Loucy (cell line): ENCODE measurements around the gene PET100.

Source experiments
- H2AFZ ChIP-seq: fragments of 200-600 bp; sonication (generic); 2 replicates; pipeline ENCODE4 v1.6.0; 2016; ENCODE audit warnings: antibody characterized with exemption, mild to moderate bottlenecking, low read length, moderate library complexity
- H3F3A ChIP-seq: fragments of 200-600 bp; 2 replicates; pipeline ENCODE4 v1.6.0; 2016; ENCODE audit warnings: antibody characterized with exemption, low read depth, mild to moderate bottlenecking
- H3K27me3 ChIP-seq: fragments of 200-600 bp; sonication (generic); 2 replicates; pipeline ENCODE4 v1.6.1; 2014; ENCODE audit warnings: low read length, mild to moderate bottlenecking; ENCODE audit not compliant: insufficient read depth, poor library complexity, severe bottlenecking
- H3K36me3 ChIP-seq: fragments of 200-600 bp; sonication (generic); 2 replicates; pipeline ENCODE4 v1.6.1; 2016; ENCODE audit warnings: low read length; ENCODE audit not compliant: insufficient read depth
- H3K4me1 ChIP-seq: fragments of 200-600 bp; sonication (generic); 2 replicates; pipeline ENCODE4 v1.5.1; 2014; ENCODE audit warnings: low read length, mild to moderate bottlenecking; ENCODE audit not compliant: insufficient read depth, poor library complexity, severe bottlenecking
- H3K4me2 ChIP-seq: fragments of 200-600 bp; sonication (generic); 2 replicates; pipeline ENCODE4 v1.6.0; 2014; ENCODE audit warnings: antibody characterized with exemption, low read length, low read depth, mild to moderate bottlenecking; ENCODE audit not compliant: poor library complexity, severe bottlenecking
- H3K4me3 ChIP-seq: fragments of 200-600 bp; sonication (generic); 2 replicates; pipeline ENCODE4 v1.5.1; 2014; ENCODE audit warnings: low read length, mild to moderate bottlenecking, mixed read lengths; ENCODE audit not compliant: poor library complexity, severe bottlenecking
- H3K79me2 ChIP-seq: fragments of 200-600 bp; sonication (generic); 2 replicates; pipeline ENCODE4 v1.6.1; 2014; ENCODE audit warnings: low read length; ENCODE audit not compliant: insufficient read depth
- H3K9ac ChIP-seq: fragments of 200-600 bp; sonication (generic); 2 replicates; pipeline ENCODE4 v1.6.0; 2014; ENCODE audit warnings: mild to moderate bottlenecking, low read depth, low read length, moderate library complexity; ENCODE audit not compliant: poor library complexity, severe bottlenecking
- H3K9me2 ChIP-seq: fragments of 200-600 bp; sonication (generic); replicated peaks from 2 replicates; pipeline ENCODE4 v1.6.1; 2016; ENCODE audit warnings: low read depth, low read length, mixed read lengths
- H3K9me3 ChIP-seq: fragments of 200-600 bp; sonication (generic); 2 replicates; pipeline ENCODE4 v1.6.1; 2014; ENCODE audit warnings: mild to moderate bottlenecking, antibody characterized with exemption, low read length, low read depth; ENCODE audit not compliant: insufficient read depth
- H4K20me1 ChIP-seq: fragments of 200-600 bp; sonication (generic); 2 replicates; pipeline ENCODE4 v1.6.0; 2014; ENCODE audit warnings: antibody characterized with exemption, low read length, mild to moderate bottlenecking; ENCODE audit not compliant: insufficient read depth, poor library complexity, severe bottlenecking
- EZH2phosphoT487 ChIP-seq: fragments of 200-600 bp; IDR thresholded peaks from 2 replicates; pipeline ENCODE4 v1.6.1; 2018; ENCODE audit warnings: antibody characterized with exemption, mild to moderate bottlenecking, moderate library complexity, borderline replicate concordance
- TF ChIP-seq, protein P1 (sequence below): fragments of 200-600 bp; sonication (generic); conservative IDR thresholded peaks from 2 replicates; pipeline ENCODE4 v1.5.1; 2014; ENCODE audit warnings: mild to moderate bottlenecking, antibody characterized with exemption, low read length

The PET100 gene

DNA sequence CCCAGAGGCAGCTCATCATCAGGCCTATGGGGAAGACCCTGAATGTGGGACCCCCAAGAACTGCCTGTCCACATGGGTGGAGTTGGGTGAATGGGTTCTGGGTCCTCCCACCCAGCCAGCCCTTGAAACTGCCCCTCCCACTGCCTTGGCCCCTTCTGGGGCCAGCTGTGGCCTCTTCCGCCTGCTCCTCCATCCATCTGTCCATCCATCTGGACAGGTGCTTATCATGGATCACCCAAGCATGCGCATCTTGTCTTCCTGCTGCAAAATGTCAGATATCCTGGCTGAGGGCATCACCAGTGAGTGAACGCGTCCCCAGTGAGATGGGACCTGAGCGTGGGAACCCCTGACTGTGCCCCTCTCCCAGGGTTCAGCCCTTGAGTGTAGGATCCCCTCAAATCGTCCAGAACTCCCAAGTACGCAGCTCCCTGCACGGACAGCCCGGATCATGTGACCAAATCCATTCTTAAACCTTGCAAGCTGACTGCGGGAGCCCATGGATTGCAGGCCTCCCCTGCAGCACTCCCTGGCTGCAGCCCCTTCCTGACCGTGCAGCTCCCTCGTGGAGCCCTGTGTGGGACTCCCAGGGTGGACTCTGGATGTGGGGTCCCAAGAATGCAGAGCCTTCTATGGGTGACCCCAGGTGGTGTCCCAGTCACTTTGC lies 9.3 kb downstream of the PET100 start:
- Histone ChIP-seq H2AFZ (no peak overlapping the region), H3K4me3 (no peak overlapping the region), H3K9me2 (no peaks in the 10 kb centered on the region), H3K4me1 (no peaks in the 10 kb centered on the region), H3K27me3 (no peaks in the 10 kb centered on the region), H4K20me1 (no peaks in the 10 kb centered on the region), H3F3A (no peaks in the 10 kb centered on the region), H3K9me3 (no peaks in the 10 kb centered on the region), H3K4me2 (no peak overlapping the region), H3K36me3 (no peaks in the 10 kb centered on the region), H3K79me2 (no peaks in the 10 kb centered on the region), H3K9ac (no peak overlapping the region)
- no peak for TF ChIP-seq EZH2phosphoT487
- TF ChIP-seq, protein P1, sequence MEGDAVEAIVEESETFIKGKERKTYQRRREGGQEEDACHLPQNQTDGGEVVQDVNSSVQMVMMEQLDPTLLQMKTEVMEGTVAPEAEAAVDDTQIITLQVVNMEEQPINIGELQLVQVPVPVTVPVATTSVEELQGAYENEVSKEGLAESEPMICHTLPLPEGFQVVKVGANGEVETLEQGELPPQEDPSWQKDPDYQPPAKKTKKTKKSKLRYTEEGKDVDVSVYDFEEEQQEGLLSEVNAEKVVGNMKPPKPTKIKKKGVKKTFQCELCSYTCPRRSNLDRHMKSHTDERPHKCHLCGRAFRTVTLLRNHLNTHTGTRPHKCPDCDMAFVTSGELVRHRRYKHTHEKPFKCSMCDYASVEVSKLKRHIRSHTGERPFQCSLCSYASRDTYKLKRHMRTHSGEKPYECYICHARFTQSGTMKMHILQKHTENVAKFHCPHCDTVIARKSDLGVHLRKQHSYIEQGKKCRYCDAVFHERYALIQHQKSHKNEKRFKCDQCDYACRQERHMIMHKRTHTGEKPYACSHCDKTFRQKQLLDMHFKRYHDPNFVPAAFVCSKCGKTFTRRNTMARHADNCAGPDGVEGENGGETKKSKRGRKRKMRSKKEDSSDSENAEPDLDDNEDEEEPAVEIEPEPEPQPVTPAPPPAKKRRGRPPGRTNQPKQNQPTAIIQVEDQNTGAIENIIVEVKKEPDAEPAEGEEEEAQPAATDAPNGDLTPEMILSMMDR: no peak

DNA sequence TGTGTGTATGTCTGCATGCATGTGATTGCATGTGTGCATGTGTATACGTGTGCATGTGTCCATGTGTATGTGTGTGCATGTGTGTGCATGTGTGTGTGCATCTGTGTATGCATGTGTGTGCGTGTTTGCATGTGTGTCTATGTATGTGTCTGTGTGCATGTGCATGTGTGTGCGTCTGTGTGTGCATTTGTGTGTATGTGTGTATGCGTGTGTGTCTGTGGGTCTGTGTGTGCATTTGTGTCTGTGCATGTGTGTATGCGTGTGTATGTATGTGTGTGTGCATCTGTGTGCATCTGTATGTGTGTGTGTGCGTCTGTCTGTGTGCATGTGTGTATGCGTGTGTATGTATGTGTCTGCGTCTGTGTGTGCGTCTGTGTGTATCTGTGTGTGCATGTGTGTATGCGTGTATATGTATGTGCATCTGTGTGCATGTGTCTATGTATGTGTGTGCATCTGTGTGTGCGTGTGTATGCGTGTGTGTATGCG lies 10.3 kb downstream of the PET100 start:
- no peak for TF ChIP-seq EZH2phosphoT487
- TF ChIP-seq, protein P1: no peak
- no peaks in the 10 kb centered on the region for H3F3A ChIP-seq
- H3K9ac ChIP-seq: no peak overlapping the region
- H3K9me2 ChIP-seq: no peaks in the 10 kb centered on the region
- H3K4me2 ChIP-seq: no peak overlapping the region
- H3K9me3 ChIP-seq: no peaks in the 10 kb centered on the region
- H3K4me3 ChIP-seq: no peak overlapping the region
- H3K4me1 ChIP-seq: no peaks in the 10 kb centered on the region
- H2AFZ ChIP-seq: no peak overlapping the region
- H3K36me3 ChIP-seq: no peaks in the 10 kb centered on the region
- H3K27me3 ChIP-seq: no peaks in the 10 kb centered on the region
- H3K79me2 ChIP-seq: no peaks in the 10 kb centered on the region
- no peaks in the 10 kb centered on the region for H4K20me1 ChIP-seq

DNA sequence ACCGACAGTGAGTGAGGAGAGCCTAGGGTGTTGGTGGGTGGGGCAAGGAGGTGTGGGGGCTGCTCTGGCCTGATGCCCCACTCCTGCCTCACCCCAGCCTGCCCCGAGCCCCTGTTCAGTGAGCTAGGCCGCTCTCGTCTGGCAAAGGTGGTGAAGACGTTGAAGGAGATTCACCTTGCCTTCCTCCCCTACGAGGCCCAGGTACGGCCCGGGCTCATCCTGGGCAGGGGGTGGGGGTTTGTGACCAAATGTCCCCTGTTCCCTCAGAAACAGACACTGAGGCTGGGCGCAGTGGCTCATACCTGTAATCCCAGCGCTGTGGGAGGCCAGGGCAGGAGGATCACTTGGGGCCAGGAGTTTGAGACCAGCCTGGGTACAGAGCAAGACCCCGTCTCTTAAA lies 11.2 kb downstream of the PET100 start:
- no peak overlapping the region for H3K9ac ChIP-seq

More for the DNA sequence above, 11.2 kb downstream of the PET100 start:
- Histone ChIP-seq H3K9me2 (no peaks in the 10 kb centered on the region), H3K9me3 (no peaks in the 10 kb centered on the region), H4K20me1 (no peaks in the 10 kb centered on the region), H3K4me2 (no peak overlapping the region), H3K79me2 (no peaks in the 10 kb centered on the region), H3K4me3 (no peak overlapping the region), H3K27me3 (no peaks in the 10 kb centered on the region), H2AFZ (no peak overlapping the region), H3K4me1 (no peaks in the 10 kb centered on the region), H3K36me3 (no peaks in the 10 kb centered on the region), H3F3A (no peaks in the 10 kb centered on the region)
- no peak for TF ChIP-seq EZH2phosphoT487
- TF ChIP-seq, protein P1: no peak
